DND-41 (cell line): ENCODE data around the gene ENTR1.
"Not testable (repeated sequence)": the region's sequence is repeated elsewhere in the genome, so short reads cannot be mapped to it uniquely, and the experiment has no call there.

ENCODE experiments used
- CTCF ChIP-seq: IDR thresholded peaks from 2 replicates; pipeline ENCODE4 v1.5.1; 2012; ENCODE audit warnings: borderline replicate concordance, low read length, moderate library complexity, mild to moderate bottlenecking; ENCODE audit not compliant: poor library complexity, severe bottlenecking; ENCODE audit errors: extremely low read depth
- EZH2 ChIP-seq: IDR thresholded peaks from 3 replicates; pipeline ENCODE4 v1.6.1; 2012; ENCODE audit warnings: borderline replicate concordance, low read depth, mild to moderate bottlenecking, moderate library complexity, low read length, inconsistent platforms; ENCODE audit not compliant: severe bottlenecking

- TF ChIP-seq CTCF, EZH2: not testable (repeated sequence)
These were observed 4.5 kb downstream of the ENTR1 start for GRCh38 chr9:136405904-136406303.
